Measurements from ENCODE around the gene MRAP. TPM values are rescaled to one million over a fixed set of nuclear protein-coding genes. Genes with fewer than 3 reads are reported as not detected.

The MRAP gene
- polyA plus RNA-seq, 3 donors, result not detected

DNA sequence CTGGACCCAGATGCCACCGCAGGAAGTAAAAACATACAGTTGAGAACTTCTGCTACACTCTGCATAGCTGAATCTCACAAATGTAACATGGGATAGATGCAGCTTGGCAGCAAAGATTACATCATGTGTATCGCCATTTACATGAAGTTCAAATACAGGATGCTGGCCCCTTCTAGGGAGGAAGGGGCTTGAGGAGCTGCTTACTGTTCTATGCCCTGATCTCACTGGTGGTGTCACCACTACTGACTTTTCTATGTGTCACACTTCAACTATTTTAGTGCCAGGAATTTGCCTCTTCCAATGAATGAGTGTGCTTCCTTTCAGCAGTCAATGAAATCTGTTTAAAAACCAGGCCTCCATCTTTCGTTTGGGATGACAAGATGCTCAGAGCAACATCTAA lies 31.1 kb downstream of the MRAP start:
- no peaks in the 10 kb centered on the region for H4K20me1 ChIP-seq (ENCODE audit: insufficient read depth, low read length)
- TF ChIP-seq CTCF (IDR thresholded peaks at IDR 0.05), result no peak
- no peak overlapping the region for H3K4me3 ChIP-seq (replicated peaks in 1 of 3; ENCODE audit: low read depth in 2 of 3, low read length in 3 of 3)
- Mint-ChIP-seq H3K4me3 (no peak overlapping the region), H3K36me3 (peaks cover 80 to 85% of the 10 kb centered on the region in 2 donors), H3K4me1 (no peaks in the 10 kb centered on the region), H3K27me3 (ENCODE audit: low read depth in 3 of 3) (no peaks in the 10 kb centered on the region), H3K9me3 (no peaks in the 10 kb centered on the region), H3K27ac (no peak overlapping the region)
- no peak overlapping the region for H2AFZ ChIP-seq (ENCODE audit: insufficient read depth, low read depth, low read length, poor library complexity, severe bottlenecking)
- H3K9ac ChIP-seq (ENCODE audit: insufficient read depth, low read length, poor library complexity, severe bottlenecking), result no peak overlapping the region
- H3K27ac ChIP-seq (ENCODE audit: low read depth in 1 of 2, low read length in 2 of 2), result no peak overlapping the region
- intact Hi-C loops (cut with micrococcal nuclease), result no loop called here
- H3K9me3 ChIP-seq (replicated peaks in 1 of 2; ENCODE audit: control insufficient read depth in 1 of 2, insufficient read depth in 1 of 2, low read length in 2 of 2), result no peaks in the 10 kb centered on the region
- no peak for DNase-seq
- H3K4me1 ChIP-seq (ENCODE audit: control insufficient read depth in 1 of 2, insufficient read depth in 2 of 2, low read length in 2 of 2), result no peaks in the 10 kb centered on the region
- H3K4me2 ChIP-seq (replicated peaks; ENCODE audit: extremely low read depth, low read length, poor library complexity, severe bottlenecking), result no peak overlapping the region
- no peaks in the 10 kb centered on the region for H3K27me3 ChIP-seq (ENCODE audit: control insufficient read depth in 2 of 2, insufficient read depth in 2 of 2, low read length in 2 of 2)
- WGBS (ENCODE audit: insufficient coverage), result no CpG with 5 or more reads among the region's 3 CpGs
- H3K79me2 ChIP-seq (ENCODE audit: insufficient read depth, low read length), result no peaks in the 10 kb centered on the region
- peaks cover 53 to 89% of the 10 kb centered on the region in 2 donors for H3K36me3 ChIP-seq (replicated peaks in 1 of 2; ENCODE audit: control insufficient read depth in 1 of 2, insufficient read depth in 2 of 2, low read length in 2 of 2)

- H3K27me3 ChIP-seq (ENCODE audit: control insufficient read depth in 2 of 2, insufficient read depth in 2 of 2, low read length in 2 of 2), result no peaks in the 10 kb centered on the region
- H3K9me3 Mint-ChIP-seq, result no peaks in the 10 kb centered on the region
- H3K36me3 Mint-ChIP-seq, result peaks cover 80 to 85% of the 10 kb centered on the region in 2 donors
- 100% methylated on average over 1 of the region's 4 CpGs for WGBS (ENCODE audit: insufficient coverage)
- no peaks in the 10 kb centered on the region for H4K20me1 ChIP-seq (ENCODE audit: insufficient read depth, low read length)
- intact Hi-C loops (cut with micrococcal nuclease), result no loop called here
- no peaks in the 10 kb centered on the region for H3K4me1 ChIP-seq (ENCODE audit: control insufficient read depth in 1 of 2, insufficient read depth in 2 of 2, low read length in 2 of 2)
- no peaks in the 10 kb centered on the region for H3K27me3 Mint-ChIP-seq (ENCODE audit: low read depth in 3 of 3)
- H3K9ac ChIP-seq (ENCODE audit: insufficient read depth, low read length, poor library complexity, severe bottlenecking), result no peak overlapping the region
- H3K79me2 ChIP-seq (ENCODE audit: insufficient read depth, low read length), result no peaks in the 10 kb centered on the region
- no peaks in the 10 kb centered on the region for H3K9me3 ChIP-seq (replicated peaks in 1 of 2; ENCODE audit: control insufficient read depth in 1 of 2, insufficient read depth in 1 of 2, low read length in 2 of 2)
- no peak overlapping the region for H2AFZ ChIP-seq (ENCODE audit: insufficient read depth, low read depth, low read length, poor library complexity, severe bottlenecking)
- H3K4me3 Mint-ChIP-seq, result no peak overlapping the region
- TF ChIP-seq CTCF (IDR thresholded peaks at IDR 0.05), result no peak
- peaks cover 53 to 88% of the 10 kb centered on the region in 2 donors for H3K36me3 ChIP-seq (replicated peaks in 1 of 2; ENCODE audit: control insufficient read depth in 1 of 2, insufficient read depth in 2 of 2, low read length in 2 of 2)
- no peak overlapping the region for H3K4me2 ChIP-seq (replicated peaks; ENCODE audit: extremely low read depth, low read length, poor library complexity, severe bottlenecking)
- no peak overlapping the region for H3K27ac Mint-ChIP-seq
- no peak overlapping the region for H3K4me3 ChIP-seq (replicated peaks in 1 of 3; ENCODE audit: low read depth in 2 of 3, low read length in 3 of 3)
- H3K4me1 Mint-ChIP-seq, result no peaks in the 10 kb centered on the region
- no peak for DNase-seq
- no peak overlapping the region for H3K27ac ChIP-seq (ENCODE audit: low read depth in 1 of 2, low read length in 2 of 2)
Observed at GRCh38 chr21:32330784-32331311, 32.2 kb downstream of the MRAP start.

Data from CD14-positive monocyte (primary cell).